HG02678 (cell line): ENCODE measurements around the gene TRIM44.

ENCODE experiments used
- ATAC-seq: cut with Tn5 transposase; IDR thresholded peaks from one replicate; pipeline ENCODE4 v1.9.1; 2021; ENCODE audit warnings: mild to moderate bottlenecking, moderate library complexity; ENCODE audit not compliant: unreplicated experiment

The TRIM44 gene

GRCh38 chr11:35785287-35786167 lies 123.0 kb downstream of the TRIM44 start:
- peak; percentile 53 for ATAC-seq

DNA sequence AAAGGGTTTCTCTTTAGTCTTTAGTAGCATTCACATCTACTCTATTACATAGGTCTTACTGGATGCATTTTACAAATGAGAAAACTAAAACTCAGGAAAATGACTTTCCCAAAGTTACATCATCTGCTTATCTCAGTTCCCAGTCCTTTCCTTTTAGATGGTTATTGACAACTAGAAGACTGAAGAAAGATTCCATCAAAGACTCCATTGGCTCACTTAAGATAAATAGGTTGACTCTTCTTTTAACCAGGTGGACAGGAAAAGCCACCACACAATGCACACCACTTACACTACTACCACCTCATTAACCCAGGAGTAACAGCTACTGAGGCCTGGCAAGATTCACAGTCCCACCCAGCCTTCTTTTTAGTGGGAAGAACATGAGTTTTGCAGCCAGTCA lies 123.6 kb downstream of the TRIM44 start:
- ATAC-seq: no peak

DNA sequence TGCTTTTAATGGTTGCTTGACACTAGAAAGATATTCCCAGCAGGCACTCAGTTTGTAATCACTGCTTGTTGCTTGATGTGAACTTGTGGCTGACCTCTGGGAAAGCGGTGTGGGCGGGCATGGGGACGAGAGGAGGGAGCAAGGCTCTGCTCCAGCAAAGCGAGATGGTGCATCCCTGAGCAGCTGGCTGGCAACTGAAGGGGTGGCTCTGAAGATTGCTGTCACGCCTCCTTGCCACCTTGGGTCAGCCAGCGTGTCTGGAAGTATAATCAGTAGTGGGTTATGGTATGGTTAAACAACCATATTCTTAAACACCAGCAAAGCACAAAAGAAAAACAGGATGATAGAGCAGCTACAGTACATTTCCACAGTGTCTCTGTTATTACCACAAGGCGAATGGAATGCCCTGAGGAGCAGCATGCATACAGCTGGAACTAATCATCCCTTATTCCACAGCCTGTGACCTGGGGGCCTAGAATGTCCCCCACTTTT lies 124.5 kb downstream of the TRIM44 start:
- no peak for ATAC-seq

DNA sequence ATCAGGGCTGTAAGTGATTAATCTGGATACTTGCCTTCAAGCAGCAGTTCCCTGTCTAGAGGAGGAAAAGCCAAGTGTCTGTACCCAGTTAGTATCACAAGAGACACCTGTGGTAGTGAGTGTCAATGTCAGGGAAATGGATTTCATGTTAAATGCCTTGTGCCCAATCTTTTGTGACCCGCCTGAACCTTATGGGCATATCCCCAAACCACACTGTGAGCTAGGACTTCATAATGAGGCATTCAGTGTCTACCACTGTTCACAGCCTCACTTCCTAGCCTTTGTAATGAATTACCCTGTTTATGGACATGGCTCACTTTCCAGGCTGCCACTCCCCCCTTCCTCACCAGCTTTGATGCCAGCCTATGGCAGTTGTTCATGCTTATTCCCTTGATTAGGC lies 125.1 kb downstream of the TRIM44 start:
- ATAC-seq: no peak

DNA sequence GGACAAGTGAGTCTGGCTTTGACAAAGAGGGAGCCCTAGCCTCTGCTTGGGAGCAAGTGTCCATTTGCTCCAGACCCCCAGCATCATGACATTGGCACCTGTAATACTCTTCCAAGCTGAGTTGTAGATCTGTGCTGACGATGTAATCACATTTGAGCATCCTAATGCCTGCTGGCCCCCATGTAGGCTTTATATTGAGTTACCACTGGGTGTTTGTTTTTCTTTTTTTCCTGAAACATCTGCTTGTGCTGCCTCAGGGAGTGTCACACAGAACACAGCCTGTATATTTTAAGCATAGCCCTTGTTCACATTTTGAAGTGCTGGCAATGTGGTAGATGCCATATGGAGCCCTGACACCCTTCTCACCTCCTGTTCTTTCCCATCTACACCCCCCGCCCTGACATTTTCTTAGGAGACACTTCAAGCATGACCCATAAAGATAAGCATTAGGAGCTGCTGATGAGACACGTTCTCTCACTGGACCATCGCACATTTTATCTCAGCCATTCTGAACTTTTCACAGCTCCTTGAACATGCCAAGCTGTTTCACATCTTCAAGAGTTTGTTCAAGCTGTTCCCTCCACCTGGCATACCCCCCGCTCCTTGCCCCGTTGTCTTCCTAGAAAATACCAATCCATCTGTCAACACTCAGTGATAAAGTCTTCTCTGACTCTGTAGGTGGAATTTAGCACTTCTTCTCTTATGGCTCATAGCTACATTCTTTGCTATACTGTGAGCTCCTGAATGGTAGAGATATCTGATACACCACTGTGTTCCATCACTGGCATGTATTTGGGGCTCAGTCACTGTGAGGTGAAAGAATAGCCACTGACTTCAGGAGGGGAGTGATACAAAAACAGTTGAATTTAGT lies 128.7 kb downstream of the TRIM44 start:
- no peak for ATAC-seq

DNA sequence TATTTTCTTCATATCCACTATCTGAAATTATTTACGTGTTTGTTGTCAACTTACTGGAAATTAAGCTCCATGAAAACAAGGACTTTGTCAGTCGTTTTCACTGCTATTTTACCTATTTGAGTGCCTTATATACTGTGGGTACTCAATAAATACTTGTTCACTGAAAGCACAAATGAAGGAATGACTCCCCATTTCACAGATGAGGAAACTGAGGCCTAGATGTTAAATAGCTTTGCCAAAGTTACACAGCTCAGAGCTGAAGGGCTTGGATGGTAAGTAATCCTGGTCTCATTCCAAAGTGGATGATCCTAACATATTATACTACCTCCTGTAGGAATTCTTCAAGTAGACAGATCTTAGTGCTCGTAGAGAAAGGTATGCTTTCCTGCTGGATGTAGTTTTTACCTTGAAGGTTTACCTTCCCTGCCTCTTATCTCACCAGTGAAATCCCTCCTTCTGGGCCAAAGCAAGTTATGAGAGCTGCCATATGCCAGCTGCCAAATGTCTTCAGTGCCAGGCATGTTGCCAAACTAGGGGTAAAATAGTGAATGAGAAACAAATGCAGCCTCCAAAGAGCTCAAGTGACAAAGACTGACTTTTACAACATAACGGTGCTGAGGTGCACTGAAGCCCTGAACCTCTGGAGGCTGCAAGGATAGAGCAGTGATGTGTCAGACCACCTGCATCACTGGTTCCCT lies 129.7 kb downstream of the TRIM44 start:
- peak; percentile 13 for ATAC-seq

DNA sequence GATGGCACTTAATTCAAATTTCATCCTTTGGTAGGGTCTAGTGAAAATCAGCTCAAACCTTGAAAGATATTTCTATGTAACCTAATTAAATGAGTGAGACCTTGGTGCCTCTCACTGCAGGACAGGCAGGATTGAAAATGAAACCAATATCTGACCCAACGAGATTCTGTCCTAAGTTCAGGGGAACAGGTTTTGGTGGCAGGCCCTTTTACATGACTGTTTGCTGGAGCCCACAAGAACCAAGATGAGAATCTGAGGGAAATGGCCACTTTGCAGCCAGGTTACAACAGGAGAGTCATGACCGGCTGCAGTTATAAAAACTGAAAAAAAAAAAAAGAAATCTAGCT lies 130.2 kb downstream of the TRIM44 start:
- peak; percentile 61 for ATAC-seq

GRCh38 chr11:35794333-35794732 lies 131.8 kb downstream of the TRIM44 start:
- ATAC-seq: no peak

DNA sequence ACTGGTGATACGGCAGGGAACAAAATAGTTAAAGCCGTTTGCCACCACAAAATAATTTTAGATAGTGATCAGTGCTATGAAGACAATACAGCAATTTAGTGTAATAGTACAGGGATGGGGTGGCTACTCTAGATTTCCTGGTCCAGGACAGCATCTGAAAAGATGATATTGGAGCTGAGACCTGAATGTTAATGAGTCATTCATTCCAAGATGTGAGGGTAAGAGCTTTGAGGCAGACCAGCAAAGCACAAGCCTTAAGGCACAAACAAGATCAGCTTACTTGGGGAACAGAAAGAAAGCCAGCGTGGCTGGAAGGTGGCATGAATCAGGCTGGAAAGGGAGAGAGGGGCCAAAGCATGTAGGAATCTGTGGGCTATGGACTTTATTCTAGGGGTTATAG lies 132.3 kb downstream of the TRIM44 start:
- ATAC-seq: no peak

DNA sequence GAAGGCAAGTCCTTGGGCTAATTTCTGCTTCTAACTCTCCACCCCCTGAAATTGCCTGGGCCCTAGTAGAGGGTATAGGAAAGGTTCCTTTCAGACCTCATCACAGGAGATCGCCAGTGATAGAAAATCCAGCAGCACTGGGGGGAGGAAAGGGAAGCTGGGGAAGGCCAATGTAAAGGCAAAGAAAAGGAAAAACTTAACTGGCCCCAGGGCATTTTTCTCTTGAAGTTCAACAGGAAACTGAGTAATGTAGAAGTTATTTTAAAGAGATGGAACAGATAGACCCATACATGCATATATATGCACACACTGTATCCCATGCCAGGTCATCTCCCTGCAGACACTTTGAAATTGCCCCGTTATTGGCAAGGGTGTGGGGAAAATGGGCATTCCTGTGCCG lies 134.0 kb downstream of the TRIM44 start:
- ATAC-seq: no peak

DNA sequence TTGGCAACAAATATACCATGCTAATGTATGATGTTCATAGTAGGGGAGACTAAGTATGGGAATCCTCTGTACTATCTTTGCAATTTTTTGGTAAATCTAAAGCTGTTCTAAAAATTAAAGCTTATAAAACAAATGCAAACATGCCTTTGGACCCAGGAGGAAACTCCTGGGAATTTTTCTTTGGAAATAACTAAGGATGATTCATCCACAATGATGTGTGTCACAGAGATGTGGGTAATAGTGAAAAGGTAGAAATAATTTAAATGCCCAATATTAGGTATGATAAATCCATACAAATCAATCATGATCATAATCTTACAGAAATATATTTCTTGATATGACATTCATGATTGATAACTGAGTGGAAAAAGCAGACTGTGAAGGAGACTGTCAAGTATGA lies 135.8 kb downstream of the TRIM44 start:
- ATAC-seq: no peak

- no peak for ATAC-seq
Measured at GRCh38 chr11:35798983-35799382, 136.4 kb downstream of the TRIM44 start.

GRCh38 chr11:35799655-35800054 lies 137.1 kb downstream of the TRIM44 start:
- ATAC-seq: no peak

- ATAC-seq: peak; percentile 80
Measured at GRCh38 chr11:35800970-35801953, 138.7 kb downstream of the TRIM44 start.

DNA sequence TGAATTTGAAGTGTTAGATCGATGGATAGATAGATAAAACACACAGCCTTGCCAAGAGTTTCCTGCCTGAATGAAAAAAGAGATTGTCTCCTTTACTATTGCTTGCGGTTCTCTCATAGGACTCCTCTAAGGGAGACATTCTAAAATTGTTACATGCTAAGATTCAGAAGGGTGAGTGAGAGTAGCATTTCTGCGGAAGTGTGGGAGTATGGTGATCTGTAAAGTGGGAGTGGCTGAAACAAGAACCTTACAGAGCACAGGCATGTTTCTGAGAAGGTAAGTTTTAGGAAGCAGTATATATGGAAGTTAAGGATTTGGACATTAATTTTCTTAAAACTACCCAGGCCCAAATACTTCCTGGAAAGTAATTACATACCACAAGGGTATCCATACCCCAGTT lies 139.6 kb downstream of the TRIM44 start:
- ATAC-seq: no peak

DNA sequence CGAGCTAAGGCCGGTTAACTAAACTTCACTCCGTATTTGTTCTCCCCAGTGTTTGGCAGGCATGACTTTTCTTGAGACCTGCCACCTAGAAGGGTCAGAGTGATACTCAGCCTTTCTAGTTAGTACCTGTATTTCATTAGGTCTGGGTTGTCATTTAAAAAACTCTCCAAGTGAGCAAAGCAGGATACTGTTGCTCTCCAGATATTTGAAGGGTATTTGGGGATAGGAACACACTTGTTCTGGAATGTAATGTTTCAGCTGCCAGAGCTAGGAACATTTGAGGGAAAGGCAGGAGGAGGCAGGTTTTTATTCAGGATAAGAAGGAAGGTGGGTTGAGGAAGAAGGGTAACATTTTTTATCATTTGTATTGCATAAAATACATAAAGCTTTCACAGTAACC lies 140.1 kb downstream of the TRIM44 start:
- no peak for ATAC-seq

DNA sequence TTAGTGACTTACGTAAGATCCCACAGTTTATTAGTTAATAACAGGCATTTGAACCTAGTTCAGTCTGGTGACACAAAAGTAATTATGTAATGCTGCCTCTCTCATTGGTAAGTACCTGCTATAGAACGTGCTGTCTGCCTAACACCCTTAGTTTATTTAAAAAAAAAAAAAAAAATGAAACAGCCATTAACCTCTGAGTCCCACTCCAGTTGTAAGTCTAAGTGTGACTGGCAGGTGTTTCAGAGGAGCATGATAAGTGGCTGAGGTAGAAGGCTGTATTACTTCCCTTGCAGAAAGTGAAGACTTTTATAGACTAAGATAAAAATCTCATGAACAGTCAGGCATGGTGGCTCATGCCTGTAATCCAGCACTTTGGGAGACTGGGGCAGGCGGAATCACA lies 140.5 kb downstream of the TRIM44 start:
- ATAC-seq: no peak

DNA sequence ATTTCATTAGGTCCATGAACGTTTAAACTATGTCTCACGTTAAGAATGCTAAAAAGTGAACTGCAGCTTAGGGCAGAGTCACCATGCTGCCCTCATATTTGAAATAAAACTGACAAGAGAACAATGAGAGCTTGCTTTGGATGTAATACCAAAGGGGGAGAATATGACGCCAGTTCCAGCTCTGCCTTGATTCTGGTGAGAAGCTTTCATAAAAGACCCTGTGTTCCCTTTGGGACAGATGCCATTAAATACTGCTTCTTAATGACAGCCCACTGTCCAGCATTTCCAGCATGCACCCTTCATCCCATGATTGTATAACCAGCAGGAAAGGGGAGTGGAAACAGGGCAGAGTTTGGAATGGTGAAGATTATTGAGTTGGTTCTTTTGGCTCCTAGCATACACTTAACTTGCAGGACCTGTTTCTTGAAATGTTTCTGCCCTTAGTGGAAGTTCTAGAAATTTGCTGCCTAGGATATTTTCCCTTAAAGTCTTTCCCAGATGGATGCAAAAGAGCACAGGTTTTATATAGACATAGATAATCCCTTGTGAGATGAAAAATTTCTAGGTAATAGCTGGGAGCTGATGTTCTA lies 142.0 kb downstream of the TRIM44 start:
- no peak for ATAC-seq

GRCh38 chr11:35809561-35809960 lies 147.0 kb downstream of the TRIM44 start:
- ATAC-seq: no peak
